GM21526 (cell line): ENCODE results near the gene HIVEP1.
"Not testable (repeated sequence)": the region's sequence is repeated elsewhere in the genome, so short reads cannot be mapped to it uniquely, and the experiment has no call there.

ENCODE experiments used
- ATAC-seq: cut with Tn5 transposase; IDR thresholded peaks from one replicate; pipeline ENCODE4 v1.9.1; 2021; ENCODE audit warnings: moderate library complexity; ENCODE audit not compliant: unreplicated experiment, low FRiP score

Gene HIVEP1

DNA sequence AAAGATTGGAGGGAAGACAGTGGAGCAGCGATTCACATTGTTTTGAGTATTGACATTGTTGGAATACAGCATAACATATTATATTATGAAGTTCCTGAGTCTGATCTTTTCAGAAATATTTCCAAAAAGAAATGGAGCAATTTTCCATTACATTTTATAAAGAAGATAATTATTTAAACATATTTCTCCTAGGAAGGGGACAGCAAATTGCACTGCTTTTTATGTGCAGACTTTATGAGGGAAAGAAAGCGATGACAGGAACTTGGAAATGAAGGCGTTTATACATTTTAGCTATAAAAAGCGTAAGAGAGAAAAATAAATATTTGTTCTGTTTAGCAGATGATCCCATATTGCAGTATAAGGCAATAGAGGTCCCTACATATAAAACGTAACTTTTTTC lies 161.1 kb downstream of the HIVEP1 start:
- ATAC-seq, result no peak

GRCh38 chr6:12173661-12174060 lies 161.5 kb downstream of the HIVEP1 start:
- no peak for ATAC-seq

GRCh38 chr6:12174878-12175277 lies 162.8 kb downstream of the HIVEP1 start:
- ATAC-seq, result no peak

GRCh38 chr6:12175626-12176025 lies 163.5 kb downstream of the HIVEP1 start:
- no peak for ATAC-seq

GRCh38 chr6:12176782-12177181 lies 164.7 kb downstream of the HIVEP1 start:
- not testable (repeated sequence) for ATAC-seq

DNA sequence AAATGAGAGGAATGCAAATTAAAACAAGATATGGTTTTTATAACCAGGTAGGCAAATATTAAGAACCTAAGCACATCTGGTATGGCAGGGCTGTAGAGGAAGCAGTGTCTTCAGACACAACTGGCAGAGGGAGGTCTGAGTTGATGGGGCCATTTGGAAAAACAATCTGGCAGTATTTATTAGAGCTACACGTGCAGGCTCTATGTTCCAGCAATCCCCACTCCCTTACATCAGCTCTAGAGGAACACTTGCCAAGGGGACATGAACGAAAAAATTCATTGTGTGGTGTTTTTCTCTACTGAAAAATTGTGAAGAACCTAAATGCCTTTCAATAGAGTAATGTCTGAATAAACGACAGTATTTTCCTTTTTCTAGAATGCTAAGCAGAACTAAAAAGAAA lies 166.4 kb downstream of the HIVEP1 start:
- ATAC-seq, result no peak

DNA sequence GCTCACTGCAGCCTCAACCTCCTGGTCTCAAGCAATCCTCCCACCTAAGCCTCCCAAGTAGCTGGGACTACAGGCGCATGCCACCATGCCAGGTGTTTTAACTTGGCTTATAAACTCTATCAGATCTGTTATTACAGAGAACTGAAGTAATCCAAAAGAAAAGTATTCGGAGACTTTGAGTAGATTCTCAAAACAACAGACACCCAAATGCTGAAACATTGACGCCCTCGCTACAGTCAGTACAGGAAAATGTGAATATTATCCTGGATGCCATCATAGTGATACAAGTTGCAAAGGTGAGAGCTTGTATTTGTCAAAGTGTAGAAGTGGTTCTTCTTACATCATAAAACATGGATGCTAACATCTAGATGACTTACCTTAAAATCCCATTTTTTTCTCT lies 169.4 kb downstream of the HIVEP1 start:
- ATAC-seq, result no peak

DNA sequence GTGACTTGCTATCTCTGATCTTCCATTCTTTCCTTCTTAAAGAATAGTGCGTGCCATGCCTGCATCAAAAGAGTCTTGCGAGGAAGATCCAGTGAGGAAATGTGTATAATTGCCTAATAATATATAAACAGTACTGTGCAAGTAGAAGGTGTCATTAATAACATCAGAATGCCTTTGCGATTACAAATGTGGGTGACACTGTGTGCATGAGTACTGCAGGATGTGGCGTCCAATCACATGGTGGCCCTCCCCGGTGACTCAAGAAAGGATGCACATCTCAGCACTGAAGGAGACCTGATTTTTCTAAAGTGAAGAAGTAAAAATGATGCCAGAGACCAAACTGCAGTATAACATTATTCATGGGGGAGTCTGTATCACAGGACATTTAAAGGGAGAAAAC lies 170.6 kb downstream of the HIVEP1 start:
- ATAC-seq, result no peak

DNA sequence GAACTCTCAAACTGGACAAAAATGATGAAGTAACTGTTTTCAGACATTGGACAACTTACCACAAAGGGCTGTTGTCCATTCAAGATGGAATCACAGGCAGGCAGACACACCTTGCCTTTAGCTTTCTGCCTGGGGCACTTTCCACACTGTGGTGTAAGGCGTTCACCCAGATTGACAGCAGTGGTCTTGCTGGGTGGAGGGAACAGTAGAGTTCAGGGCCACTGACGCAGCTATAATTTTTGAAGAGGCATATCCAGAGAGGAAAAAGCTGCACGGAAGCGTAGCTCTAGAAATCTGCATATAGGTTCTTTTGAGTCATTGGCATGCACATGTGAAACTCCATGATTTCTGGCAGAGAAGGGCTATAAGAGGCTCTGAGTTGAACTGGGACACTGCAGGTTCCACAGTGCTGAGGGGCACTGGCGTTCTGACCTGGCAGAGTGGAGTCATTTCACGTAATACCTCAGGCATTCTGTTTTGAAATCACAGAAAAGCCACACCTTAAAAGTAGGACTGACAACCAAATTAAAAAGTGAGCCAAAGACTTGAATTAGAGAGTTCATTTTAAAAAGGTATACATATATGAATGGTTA lies 173.1 kb downstream of the HIVEP1 start:
- no peak for ATAC-seq

DNA sequence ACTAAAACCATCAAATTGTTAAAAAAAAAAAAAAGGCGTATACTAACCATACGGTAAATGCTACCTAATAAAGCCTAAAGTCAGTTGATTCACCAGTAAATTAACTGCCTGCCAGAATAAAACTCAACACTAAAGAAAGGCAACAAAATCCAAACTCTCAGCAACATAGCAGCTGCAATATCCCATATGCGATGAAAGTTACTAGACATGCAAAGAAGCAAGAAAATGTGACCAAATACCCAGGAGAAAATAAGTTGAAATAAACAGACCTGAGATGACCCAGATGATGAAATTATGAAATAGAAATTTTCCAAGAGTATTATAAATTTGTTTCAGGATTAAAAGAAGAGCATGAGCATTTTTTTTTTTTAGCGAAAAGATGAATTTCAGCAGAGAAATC lies 174.4 kb downstream of the HIVEP1 start:
- ATAC-seq, result no peak

- no peak for ATAC-seq
Observed at GRCh38 chr6:12189150-12189549, 177.0 kb downstream of the HIVEP1 start.

DNA sequence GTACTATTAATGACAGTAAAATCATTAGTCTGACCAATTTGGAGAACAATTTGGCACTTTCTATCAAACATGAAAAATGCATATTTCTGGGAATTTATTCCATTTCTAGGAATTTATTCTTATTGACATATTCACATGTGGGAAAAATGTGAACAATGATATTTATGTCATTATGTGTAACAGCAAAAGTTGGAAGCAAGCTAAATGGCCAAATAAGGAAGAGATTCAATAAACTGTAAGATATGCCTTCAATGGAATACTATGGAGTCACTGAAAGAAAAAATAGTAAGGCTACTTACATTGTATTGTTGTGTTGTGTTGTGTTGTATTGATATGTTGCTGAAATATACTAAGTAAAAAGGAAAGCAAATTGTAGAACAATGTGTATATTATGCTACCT lies 177.5 kb downstream of the HIVEP1 start:
- ATAC-seq, result no peak

GRCh38 chr6:12190252-12190651 lies 178.1 kb downstream of the HIVEP1 start:
- ATAC-seq, result no peak

GRCh38 chr6:12196326-12196936 lies 184.3 kb downstream of the HIVEP1 start:
- ATAC-seq, result no peak

- ATAC-seq, result no peak
Observed at GRCh38 chr6:12198851-12199250, 186.7 kb downstream of the HIVEP1 start.

- ATAC-seq, result no peak
Observed at GRCh38 chr6:12200015-12200564, 188.0 kb downstream of the HIVEP1 start.

DNA sequence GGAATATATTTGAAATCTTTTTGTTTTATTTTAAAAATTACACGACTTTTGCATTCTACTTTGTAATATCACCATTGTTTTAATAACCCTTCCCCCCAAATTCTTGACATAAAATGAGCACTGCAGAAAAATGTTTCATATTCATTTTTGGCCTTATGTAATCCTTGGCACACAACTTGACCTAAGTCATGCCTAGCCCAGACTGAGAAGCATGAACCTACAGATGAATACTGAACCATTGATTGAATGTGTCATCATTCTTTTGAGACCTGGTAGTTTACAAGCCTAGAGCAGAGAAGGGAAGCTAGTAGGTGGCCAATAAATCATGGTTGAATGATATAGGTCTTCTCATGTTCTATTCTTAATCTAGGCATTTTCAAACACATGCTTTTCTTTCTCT lies 188.6 kb downstream of the HIVEP1 start:
- no peak for ATAC-seq

GRCh38 chr6:12203001-12203400 lies 190.9 kb downstream of the HIVEP1 start:
- no peak for ATAC-seq

DNA sequence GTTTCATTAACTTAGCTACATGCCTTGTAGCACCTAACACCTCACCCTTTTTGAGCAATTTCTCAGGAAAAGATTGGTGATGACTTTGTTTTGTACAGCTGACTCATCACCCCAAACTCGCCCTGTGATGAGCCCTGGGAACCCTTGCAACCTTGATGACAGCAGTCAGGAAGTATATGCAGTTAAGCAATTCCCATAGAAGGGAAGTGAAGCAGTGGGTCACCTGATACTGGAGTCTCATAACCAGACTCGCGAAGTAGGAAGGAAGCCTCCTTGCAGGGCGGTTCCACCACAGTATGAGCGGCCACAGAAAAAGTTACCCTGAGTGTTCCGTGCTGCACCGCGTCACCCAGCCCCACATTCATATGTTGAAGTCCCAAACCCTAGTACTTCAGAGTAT lies 196.1 kb downstream of the HIVEP1 start:
- ATAC-seq, result no peak

DNA sequence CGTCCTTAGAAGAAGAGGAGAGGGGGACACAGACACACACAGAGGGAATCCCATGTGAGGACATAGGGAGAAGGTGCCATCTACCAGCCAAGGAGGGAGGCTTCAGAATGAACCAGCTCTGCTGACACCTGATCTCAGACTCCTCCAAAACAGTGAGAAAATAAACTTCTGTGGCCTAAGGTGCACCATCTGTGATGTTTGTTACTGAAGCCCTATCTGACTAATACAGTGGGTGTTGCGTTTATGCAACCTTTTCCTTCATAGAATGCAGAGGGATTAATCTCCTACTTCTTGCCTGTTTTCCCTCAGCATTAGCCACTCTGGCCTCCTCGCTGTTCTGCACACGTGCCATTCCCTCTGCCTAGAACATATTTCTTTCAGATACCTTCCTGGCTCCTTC lies 196.6 kb downstream of the HIVEP1 start:
- no peak for ATAC-seq
